K562 (cell line): Measurements from ENCODE around the gene ATP6V0E1. TPM values are rescaled to one million over a fixed set of nuclear protein-coding genes. Genes with fewer than 3 reads are reported as not detected.

ENCODE experiments used
- CBFA2T3 ChIP-seq: fragments of 450-650 bp; IDR thresholded peaks from 2 replicates; pipeline ENCODE4 v1.6.1; 2017
- FOXJ2 ChIP-seq: fragments of 200-800 bp; sonication (Bioruptor generic); IDR thresholded peaks from 2 replicates; pipeline ENCODE4 v1.6.1; 2016; ENCODE audit warnings: missing genetic modification characterization, missing compliant biosample characterization
- GATAD2B ChIP-seq: fragments of 450-650 bp; IDR thresholded peaks from 2 replicates; pipeline ENCODE4 v1.6.1; 2017; ENCODE audit warnings: mild to moderate bottlenecking, borderline replicate concordance
- HDAC3 ChIP-seq: fragments of 450-650 bp; IDR thresholded peaks from 2 replicates; pipeline ENCODE4 v1.6.1; 2018; ENCODE audit warnings: borderline replicate concordance, mild to moderate bottlenecking, moderate library complexity; ENCODE audit not compliant: partially characterized antibody
- POLR3G ChIP-seq: IDR thresholded peaks from 2 replicates; pipeline ENCODE4 v1.6.1; 2011; ENCODE audit not compliant: insufficient read length, insufficient replicate concordance; ENCODE audit errors: extremely low read depth
- POU5F1 ChIP-seq: fragments of 150-350 bp; IDR thresholded peaks from 2 replicates; pipeline ENCODE4 v1.6.1; 2014; ENCODE audit warnings: borderline replicate concordance, low read length, low read depth, mild to moderate bottlenecking; ENCODE audit not compliant: partially characterized antibody
- RB1 ChIP-seq: fragments of 450-650 bp; IDR thresholded peaks from 2 replicates; pipeline ENCODE4 v1.6.1; 2017; ENCODE audit warnings: low read depth, mild to moderate bottlenecking
- RBBP5 ChIP-seq: fragments of 200-600 bp; sonication (generic); IDR thresholded peaks from 2 replicates; pipeline ENCODE4 v1.6.1; 2012; ENCODE audit warnings: borderline replicate concordance, mild to moderate bottlenecking, low read length, control low read depth, inconsistent platforms; ENCODE audit not compliant: insufficient read depth, poor library complexity, severe bottlenecking
- SMAD1 ChIP-seq: fragments of 150-350 bp; IDR thresholded peaks from 2 replicates; pipeline ENCODE4 v1.6.1; 2014; ENCODE audit warnings: low read length, low read depth; ENCODE audit not compliant: partially characterized antibody
- STAG1 ChIP-seq: sonication (generic); formaldehyde crosslinking; IDR thresholded peaks from 2 replicates; pipeline ENCODE4 v1.5.0; 2020; ENCODE audit warnings: missing genetic modification reagents, borderline replicate concordance
- ZC3H8 ChIP-seq: fragments of 450-650 bp; IDR thresholded peaks from 2 replicates; pipeline ENCODE4 v1.6.1; 2017
- ZNF408 ChIP-seq: fragments of 250-450 bp; sonication (Bioruptor Pico); IDR thresholded peaks from 2 replicates; pipeline ENCODE4 v1.4.0; 2020; ENCODE audit warnings: low read depth, mild to moderate bottlenecking, moderate library complexity
- ZZZ3 ChIP-seq: fragments of 450-650 bp; IDR thresholded peaks from 2 replicates; pipeline ENCODE4 v1.6.1; 2016; ENCODE audit warnings: antibody characterized with exemption, mild to moderate bottlenecking, moderate library complexity
- polyA plus RNA-seq, 8 experiments: library from polyadenylated mRNA; depleted of rRNA in 4 of 8; stranded (reverse) in 5 of 8; unstranded in 3 of 8; fragments of >200 nt; fragmentation: Nextera tagmentation in 2 of 8; fragmentation: Illumina TruSeq in 1 of 8; extraction: Ambion mirVana in 2 of 8; extraction: Trizol in 1 of 8; gene quantifications; 2 replicates each; pipeline versions ENCODE4 v1.2.1 to v1.2.3, GENCODE V29; 2011 to 2014; ENCODE audit warnings: inconsistent platforms in 1 of 8, missing spikeins in 1 of 8
- total RNA-seq, 7 experiments: library from RNA; depleted of rRNA in 6 of 7; stranded (reverse); fragments of >200 nt in 6 of 7; fragmentation: Illumina TruSeq in 2 of 7; extraction: Trizol in 2 of 7; gene quantifications; 2 replicates each; pipeline versions ENCODE4 v1.2.1 to v1.2.3, GENCODE V29; 2011 to 2021; ENCODE audit warnings: low replicate concordance in 1 of 7
- TF ChIP-seq, protein P1 (sequence below): IDR thresholded peaks from 2 replicates; pipeline ENCODE4 v1.6.1; 2011; ENCODE audit warnings: borderline replicate concordance, low read depth, mild to moderate bottlenecking, moderate library complexity, low read length; ENCODE audit not compliant: insufficient read depth, poor library complexity, severe bottlenecking
- TF ChIP-seq, protein P2 (sequence below): fragments of 250-450 bp; sonication (Bioruptor Pico); IDR thresholded peaks from 2 replicates; pipeline ENCODE4 v1.5.0; 2020; ENCODE audit warnings: mild to moderate bottlenecking, borderline replicate concordance
- TF ChIP-seq, protein P3 (sequence below), 3 experiments: IDR thresholded peaks in 2 of 3; conservative IDR thresholded peaks in 1 of 3; 2 replicates each; pipeline ENCODE4 v1.5.1; 2011 to 2012; ENCODE audit warnings: low read length in 3 of 3, mild to moderate bottlenecking in 3 of 3, control low read depth in 2 of 3, improper control_type of control experiment in 1 of 3, inconsistent platforms in 1 of 3, low read depth in 1 of 3, mixed read lengths in 1 of 3, moderate library complexity in 1 of 3; ENCODE audit not compliant: insufficient read depth in 2 of 3
- TF ChIP-seq, protein P4 (sequence below): sonication (generic); formaldehyde crosslinking; IDR thresholded peaks from 2 replicates; pipeline ENCODE4 v1.8.1; 2023; ENCODE audit warnings: mild to moderate bottlenecking, missing genetic modification reagents

ATP6V0E1 gene
- total and polyA plus RNA-seq, 9 of the 15 experiments (the other 6 are each of a cell fraction or from before 2014, with no cell fraction given): 63.8 to 395 (median 112) TPM

DNA sequence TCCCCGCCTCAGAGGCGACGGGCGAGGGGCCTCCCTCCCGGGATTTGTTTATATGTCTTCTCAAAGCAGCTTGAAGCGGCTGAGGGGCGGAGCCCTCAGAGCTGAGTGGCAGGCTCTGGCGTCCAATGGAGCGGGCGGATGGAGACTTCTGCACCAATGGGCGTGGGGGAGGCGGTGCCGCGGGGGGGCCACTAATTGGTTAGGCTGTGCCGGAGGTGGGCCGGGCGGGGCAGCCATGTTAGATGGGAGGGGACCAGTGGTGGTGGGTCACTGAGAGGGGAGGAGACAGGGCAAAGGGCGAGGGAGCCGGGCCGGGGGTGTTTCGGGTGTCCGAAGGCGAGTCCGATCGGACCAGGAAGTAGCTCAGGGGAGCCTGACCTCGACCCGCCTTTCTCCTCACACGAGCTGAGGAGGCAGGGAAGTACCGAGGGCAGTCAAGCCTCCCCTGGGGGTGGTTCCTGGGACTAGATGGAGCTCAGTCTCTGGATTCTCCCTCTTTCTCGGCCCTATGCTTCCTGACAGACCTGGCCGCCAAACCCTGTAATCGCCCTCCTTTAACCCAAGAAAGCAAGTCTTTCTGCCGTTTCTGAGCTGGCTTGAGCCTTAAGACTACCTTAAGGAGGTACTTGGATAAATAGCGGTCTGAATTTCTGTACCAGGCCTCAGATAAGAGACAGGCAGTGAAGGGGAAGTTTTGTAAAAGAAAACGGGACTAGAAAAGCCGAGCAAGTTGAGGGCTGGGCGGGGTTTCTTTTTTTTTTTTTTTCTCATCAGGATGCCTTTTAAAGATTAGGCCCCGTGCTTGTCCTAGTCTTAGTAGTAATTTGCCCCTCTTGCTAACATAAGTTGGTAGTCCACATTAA is 73.7 kb downstream of the ATP6V0E1 start (continued):
- TF ChIP-seq, protein P1, sequence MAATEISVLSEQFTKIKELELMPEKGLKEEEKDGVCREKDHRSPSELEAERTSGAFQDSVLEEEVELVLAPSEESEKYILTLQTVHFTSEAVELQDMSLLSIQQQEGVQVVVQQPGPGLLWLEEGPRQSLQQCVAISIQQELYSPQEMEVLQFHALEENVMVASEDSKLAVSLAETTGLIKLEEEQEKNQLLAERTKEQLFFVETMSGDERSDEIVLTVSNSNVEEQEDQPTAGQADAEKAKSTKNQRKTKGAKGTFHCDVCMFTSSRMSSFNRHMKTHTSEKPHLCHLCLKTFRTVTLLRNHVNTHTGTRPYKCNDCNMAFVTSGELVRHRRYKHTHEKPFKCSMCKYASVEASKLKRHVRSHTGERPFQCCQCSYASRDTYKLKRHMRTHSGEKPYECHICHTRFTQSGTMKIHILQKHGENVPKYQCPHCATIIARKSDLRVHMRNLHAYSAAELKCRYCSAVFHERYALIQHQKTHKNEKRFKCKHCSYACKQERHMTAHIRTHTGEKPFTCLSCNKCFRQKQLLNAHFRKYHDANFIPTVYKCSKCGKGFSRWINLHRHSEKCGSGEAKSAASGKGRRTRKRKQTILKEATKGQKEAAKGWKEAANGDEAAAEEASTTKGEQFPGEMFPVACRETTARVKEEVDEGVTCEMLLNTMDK: no peak
- TF ChIP-seq STAG1 (CRISPR knock-in tag) (no peak), GATAD2B (no peak), CBFA2T3 (no peak), POLR3G (no peak), ZZZ3 (no peak), HDAC3 (no peak), SMAD1 (peak; percentile 19), POU5F1 (no peak), RB1 (no peak), RBBP5 (peak; percentile 32), ZC3H8 (no peak), FOXJ2 (no peak; the same call in 1 of the 2 replicates), ZNF408 (CRISPR knock-in tag) (no peak)
- TF ChIP-seq, protein P2, sequence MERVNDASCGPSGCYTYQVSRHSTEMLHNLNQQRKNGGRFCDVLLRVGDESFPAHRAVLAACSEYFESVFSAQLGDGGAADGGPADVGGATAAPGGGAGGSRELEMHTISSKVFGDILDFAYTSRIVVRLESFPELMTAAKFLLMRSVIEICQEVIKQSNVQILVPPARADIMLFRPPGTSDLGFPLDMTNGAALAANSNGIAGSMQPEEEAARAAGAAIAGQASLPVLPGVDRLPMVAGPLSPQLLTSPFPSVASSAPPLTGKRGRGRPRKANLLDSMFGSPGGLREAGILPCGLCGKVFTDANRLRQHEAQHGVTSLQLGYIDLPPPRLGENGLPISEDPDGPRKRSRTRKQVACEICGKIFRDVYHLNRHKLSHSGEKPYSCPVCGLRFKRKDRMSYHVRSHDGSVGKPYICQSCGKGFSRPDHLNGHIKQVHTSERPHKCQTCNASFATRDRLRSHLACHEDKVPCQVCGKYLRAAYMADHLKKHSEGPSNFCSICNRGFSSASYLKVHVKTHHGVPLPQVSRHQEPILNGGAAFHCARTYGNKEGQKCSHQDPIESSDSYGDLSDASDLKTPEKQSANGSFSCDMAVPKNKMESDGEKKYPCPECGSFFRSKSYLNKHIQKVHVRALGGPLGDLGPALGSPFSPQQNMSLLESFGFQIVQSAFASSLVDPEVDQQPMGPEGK (CRISPR knock-in tag): no peak
- TF ChIP-seq, protein P3, sequence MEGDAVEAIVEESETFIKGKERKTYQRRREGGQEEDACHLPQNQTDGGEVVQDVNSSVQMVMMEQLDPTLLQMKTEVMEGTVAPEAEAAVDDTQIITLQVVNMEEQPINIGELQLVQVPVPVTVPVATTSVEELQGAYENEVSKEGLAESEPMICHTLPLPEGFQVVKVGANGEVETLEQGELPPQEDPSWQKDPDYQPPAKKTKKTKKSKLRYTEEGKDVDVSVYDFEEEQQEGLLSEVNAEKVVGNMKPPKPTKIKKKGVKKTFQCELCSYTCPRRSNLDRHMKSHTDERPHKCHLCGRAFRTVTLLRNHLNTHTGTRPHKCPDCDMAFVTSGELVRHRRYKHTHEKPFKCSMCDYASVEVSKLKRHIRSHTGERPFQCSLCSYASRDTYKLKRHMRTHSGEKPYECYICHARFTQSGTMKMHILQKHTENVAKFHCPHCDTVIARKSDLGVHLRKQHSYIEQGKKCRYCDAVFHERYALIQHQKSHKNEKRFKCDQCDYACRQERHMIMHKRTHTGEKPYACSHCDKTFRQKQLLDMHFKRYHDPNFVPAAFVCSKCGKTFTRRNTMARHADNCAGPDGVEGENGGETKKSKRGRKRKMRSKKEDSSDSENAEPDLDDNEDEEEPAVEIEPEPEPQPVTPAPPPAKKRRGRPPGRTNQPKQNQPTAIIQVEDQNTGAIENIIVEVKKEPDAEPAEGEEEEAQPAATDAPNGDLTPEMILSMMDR (IDR thresholded peaks at IDR 0.05 in 2 of 3, conservative IDR thresholded peaks at IDR 0.05 in 1 of 3; ENCODE audit: insufficient read depth in 2 of 3, low read depth in 1 of 3, low read length in 3 of 3): peak in 1 of 3 experiments; percentile 2; a peak in 1 of 6 replicates
- TF ChIP-seq, protein P4, sequence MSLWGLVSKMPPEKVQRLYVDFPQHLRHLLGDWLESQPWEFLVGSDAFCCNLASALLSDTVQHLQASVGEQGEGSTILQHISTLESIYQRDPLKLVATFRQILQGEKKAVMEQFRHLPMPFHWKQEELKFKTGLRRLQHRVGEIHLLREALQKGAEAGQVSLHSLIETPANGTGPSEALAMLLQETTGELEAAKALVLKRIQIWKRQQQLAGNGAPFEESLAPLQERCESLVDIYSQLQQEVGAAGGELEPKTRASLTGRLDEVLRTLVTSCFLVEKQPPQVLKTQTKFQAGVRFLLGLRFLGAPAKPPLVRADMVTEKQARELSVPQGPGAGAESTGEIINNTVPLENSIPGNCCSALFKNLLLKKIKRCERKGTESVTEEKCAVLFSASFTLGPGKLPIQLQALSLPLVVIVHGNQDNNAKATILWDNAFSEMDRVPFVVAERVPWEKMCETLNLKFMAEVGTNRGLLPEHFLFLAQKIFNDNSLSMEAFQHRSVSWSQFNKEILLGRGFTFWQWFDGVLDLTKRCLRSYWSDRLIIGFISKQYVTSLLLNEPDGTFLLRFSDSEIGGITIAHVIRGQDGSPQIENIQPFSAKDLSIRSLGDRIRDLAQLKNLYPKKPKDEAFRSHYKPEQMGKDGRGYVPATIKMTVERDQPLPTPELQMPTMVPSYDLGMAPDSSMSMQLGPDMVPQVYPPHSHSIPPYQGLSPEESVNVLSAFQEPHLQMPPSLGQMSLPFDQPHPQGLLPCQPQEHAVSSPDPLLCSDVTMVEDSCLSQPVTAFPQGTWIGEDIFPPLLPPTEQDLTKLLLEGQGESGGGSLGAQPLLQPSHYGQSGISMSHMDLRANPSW: no peak
